Ovary (tissue), 3 donors: ENCODE data around the gene SLC25A1.

Source experiments
- POLR2A ChIP-seq: fragments of 450-650 bp; IDR thresholded peaks from one replicate; pipeline ENCODE4 v1.6.1; 2017; ENCODE audit warnings: antibody characterized with exemption, mild to moderate bottlenecking, moderate library complexity
- TF ChIP-seq, protein P1 (sequence below), 3 donors: fragments of 450-650 bp in 2 of 3; fragments of 200-600 bp in 1 of 3; IDR thresholded peaks; one replicate each; pipeline versions ENCODE4 v1.5.1 to v1.8.0; 2016 to 2022; ENCODE audit warnings: antibody characterized with exemption in 3 of 3, mild to moderate bottlenecking in 1 of 3
- donor health status: DM: no; HTN: no; CAD: no.

DNA sequence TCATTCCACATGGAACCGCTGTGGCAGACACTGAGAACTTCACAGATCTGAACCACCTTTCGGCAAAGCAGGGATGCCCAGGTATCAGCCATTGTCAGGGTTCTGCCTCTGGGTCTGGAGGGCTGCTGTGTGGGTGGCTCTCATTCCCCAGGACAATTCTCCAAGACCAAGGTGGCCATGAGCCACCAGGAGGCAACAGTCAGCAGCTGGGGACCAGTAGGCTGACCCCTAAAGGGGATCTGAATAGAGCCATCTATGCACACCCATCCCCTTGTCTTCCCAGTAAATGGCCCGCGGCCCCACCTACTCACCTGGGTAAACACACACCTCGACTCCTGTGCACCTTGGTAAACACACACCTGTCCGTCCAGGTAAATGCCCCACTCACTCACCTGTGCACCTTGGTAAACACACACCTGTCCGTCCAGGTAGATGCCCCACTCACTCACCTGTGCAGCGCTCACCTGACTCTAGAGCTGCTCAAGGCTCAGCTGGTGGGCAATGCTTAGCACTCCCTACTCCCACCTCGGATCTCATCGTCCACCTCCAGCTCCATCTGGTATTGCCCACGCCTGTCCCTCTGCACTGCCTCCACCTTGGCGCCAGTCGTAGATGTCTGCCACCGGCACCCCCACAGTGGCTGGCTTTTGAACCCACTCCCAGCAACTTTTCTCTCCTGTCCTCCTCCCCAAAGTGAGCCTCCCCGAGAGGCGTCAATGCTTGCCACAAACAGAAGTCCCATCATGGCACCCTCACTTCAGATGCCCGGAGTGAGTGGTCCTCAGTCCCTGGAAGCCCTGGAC lies 10.2 kb downstream of the SLC25A1 start:
- TF ChIP-seq, protein P1, sequence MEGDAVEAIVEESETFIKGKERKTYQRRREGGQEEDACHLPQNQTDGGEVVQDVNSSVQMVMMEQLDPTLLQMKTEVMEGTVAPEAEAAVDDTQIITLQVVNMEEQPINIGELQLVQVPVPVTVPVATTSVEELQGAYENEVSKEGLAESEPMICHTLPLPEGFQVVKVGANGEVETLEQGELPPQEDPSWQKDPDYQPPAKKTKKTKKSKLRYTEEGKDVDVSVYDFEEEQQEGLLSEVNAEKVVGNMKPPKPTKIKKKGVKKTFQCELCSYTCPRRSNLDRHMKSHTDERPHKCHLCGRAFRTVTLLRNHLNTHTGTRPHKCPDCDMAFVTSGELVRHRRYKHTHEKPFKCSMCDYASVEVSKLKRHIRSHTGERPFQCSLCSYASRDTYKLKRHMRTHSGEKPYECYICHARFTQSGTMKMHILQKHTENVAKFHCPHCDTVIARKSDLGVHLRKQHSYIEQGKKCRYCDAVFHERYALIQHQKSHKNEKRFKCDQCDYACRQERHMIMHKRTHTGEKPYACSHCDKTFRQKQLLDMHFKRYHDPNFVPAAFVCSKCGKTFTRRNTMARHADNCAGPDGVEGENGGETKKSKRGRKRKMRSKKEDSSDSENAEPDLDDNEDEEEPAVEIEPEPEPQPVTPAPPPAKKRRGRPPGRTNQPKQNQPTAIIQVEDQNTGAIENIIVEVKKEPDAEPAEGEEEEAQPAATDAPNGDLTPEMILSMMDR (IDR thresholded peaks at IDR 0.05), result no peak
- no peak for TF ChIP-seq POLR2A
